SK-N-SH treated with all-trans-retinoic acid at 6 μM for 48 hours (cell line): ENCODE results near the gene ZNF19.

Experiments used
- GLIS3 ChIP-seq: fragments of 250-450 bp; sonication (Bioruptor Pico); IDR thresholded peaks from 2 replicates; pipeline ENCODE4 v1.5.0; 2020; ENCODE audit warnings: mild to moderate bottlenecking, moderate library complexity
- TCF4 ChIP-seq: fragments of 250-450 bp; sonication (Bioruptor Pico); IDR thresholded peaks from 2 replicates; pipeline ENCODE4 v1.8.0; 2021; ENCODE audit warnings: mild to moderate bottlenecking, moderate library complexity, borderline replicate concordance
- ZNF565 ChIP-seq: fragments of 450-650 bp; formaldehyde crosslinking; conservative IDR thresholded peaks from 2 replicates; pipeline ENCODE4 v1.5.0; 2020; ENCODE audit warnings: low read depth, mild to moderate bottlenecking, moderate library complexity
- ZNF8 ChIP-seq: fragments of 450-650 bp; formaldehyde crosslinking; IDR thresholded peaks from 2 replicates; pipeline ENCODE4 v1.5.0; 2020; ENCODE audit warnings: mild to moderate bottlenecking, moderate library complexity

DNA sequence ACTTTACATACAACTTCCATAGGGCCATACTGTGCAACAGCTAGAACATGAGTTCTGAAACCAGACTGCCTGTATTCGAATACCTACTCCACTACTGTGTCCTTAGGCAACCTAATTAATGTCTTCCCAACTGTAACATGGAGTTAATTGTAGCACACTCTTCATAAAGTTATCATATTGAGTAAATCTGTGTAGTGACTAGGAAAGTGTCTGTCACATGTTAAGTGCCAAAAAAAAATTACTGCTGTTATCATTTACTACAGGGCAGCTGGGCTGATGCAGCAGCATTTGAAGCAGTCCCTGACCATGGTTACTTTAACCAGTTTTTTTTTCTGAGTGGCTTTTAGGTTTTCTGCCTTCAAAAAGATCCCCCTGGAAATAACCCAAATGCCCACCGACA is 16.2 kb downstream of the ZNF19 start:
- TF ChIP-seq ZNF565 (CRISPR knock-in tag): no peak
- TF ChIP-seq TCF4 (CRISPR knock-in tag): no peak
- no peak for TF ChIP-seq ZNF8 (CRISPR knock-in tag)
- no peak for TF ChIP-seq GLIS3
